Rectal smooth muscle tissue (tissue), 1 donor: Measurements from ENCODE around the gene CBY3.

ENCODE experiments used
- H3K27ac ChIP-seq: one replicate; pipeline ENCODE4 v1.7.0; 2013; ENCODE audit warnings: low read depth, low read length, inconsistent platforms
- H3K27me3 ChIP-seq: one replicate; pipeline ENCODE4 v1.7.0; 2013; ENCODE audit warnings: low read length; ENCODE audit not compliant: control insufficient read depth, insufficient read depth
- H3K36me3 ChIP-seq: one replicate; pipeline ENCODE4 v1.7.0; 2013; ENCODE audit warnings: low read length; ENCODE audit not compliant: control insufficient read depth, insufficient read depth
- H3K4me1 ChIP-seq: one replicate; pipeline ENCODE4 v1.7.0; 2013; ENCODE audit warnings: low read length; ENCODE audit not compliant: control insufficient read depth, insufficient read depth
- H3K4me3 ChIP-seq: one replicate; pipeline ENCODE4 v1.7.0; 2013; ENCODE audit warnings: low read length
- H3K9ac ChIP-seq: one replicate; pipeline ENCODE4 v1.7.0; 2013; ENCODE audit warnings: low read length

The CBY3 gene

GRCh38 chr5:179680780-179681401, at the start of gene CBY3:
CBY3 (minus strand) TSS chr5:179681034; CDS start chr5:179680918, 116 bp downstream.
- Histone ChIP-seq H3K27me3 (no peaks in the 10 kb centered on the region), H3K9ac (no peak within 1 kb of the TSS), H3K4me1 (peaks cover 7% of the 10 kb centered on the region), H3K36me3 (no peaks in the 10 kb centered on the region), H3K4me3 (no peak within 1 kb of the TSS), H3K27ac (no peak within 1 kb of the TSS)

- H3K27me3 ChIP-seq: no peaks in the 10 kb centered on the region
- peaks cover 21% of the 10 kb centered on the region for H3K36me3 ChIP-seq
- no peak overlapping the region for H3K4me3 ChIP-seq
- peaks cover 13% of the 10 kb centered on the region for H3K4me1 ChIP-seq
- no peak overlapping the region for H3K27ac ChIP-seq
- no peak overlapping the region for H3K9ac ChIP-seq
Observed at GRCh38 chr5:179730356-179730755, 49.5 kb upstream of the CBY3 start.

GRCh38 chr5:179729727-179730126, 48.9 kb upstream of the CBY3 start:
- H3K36me3 ChIP-seq: peaks cover 25% of the 10 kb centered on the region

GRCh38 chr5:179729303-179729702, 48.5 kb upstream of the CBY3 start:
- Histone ChIP-seq H3K4me3 (no peak overlapping the region), H3K36me3 (peaks cover 28% of the 10 kb centered on the region), H3K4me1 (peaks cover 9% of the 10 kb centered on the region), H3K9ac (no peak overlapping the region), H3K27me3 (no peaks in the 10 kb centered on the region), H3K27ac (no peak overlapping the region)

More at GRCh38 chr5:179729727-179730126, 48.9 kb upstream of the CBY3 start:
- Histone ChIP-seq H3K9ac (no peak overlapping the region), H3K4me3 (no peak overlapping the region), H3K27ac (no peak overlapping the region), H3K27me3 (no peaks in the 10 kb centered on the region), H3K4me1 (peaks cover 13% of the 10 kb centered on the region)

GRCh38 chr5:179727106-179727505, 46.3 kb upstream of the CBY3 start:
- H3K4me1 ChIP-seq: peaks cover 2% of the 10 kb centered on the region
- no peak overlapping the region for H3K4me3 ChIP-seq
- peaks cover 45% of the 10 kb centered on the region for H3K36me3 ChIP-seq
- no peaks in the 10 kb centered on the region for H3K27me3 ChIP-seq
- no peak overlapping the region for H3K9ac ChIP-seq
- H3K27ac ChIP-seq: no peak overlapping the region

- no peak overlapping the region for H3K4me3 ChIP-seq
- H3K27me3 ChIP-seq: no peaks in the 10 kb centered on the region
- no peaks in the 10 kb centered on the region for H3K4me1 ChIP-seq
- H3K27ac ChIP-seq: no peak overlapping the region
- H3K9ac ChIP-seq: no peak overlapping the region
- peaks cover 59% of the 10 kb centered on the region for H3K36me3 ChIP-seq
Observed at GRCh38 chr5:179724163-179724562, 43.3 kb upstream of the CBY3 start.

- Histone ChIP-seq H3K36me3 (peaks cover 51% of the 10 kb centered on the region), H3K4me1 (no peaks in the 10 kb centered on the region), H3K4me3 (no peak overlapping the region), H3K27ac (no peak overlapping the region), H3K9ac (no peak overlapping the region), H3K27me3 (no peaks in the 10 kb centered on the region)
Observed at GRCh38 chr5:179720222-179720621, 39.4 kb upstream of the CBY3 start.

- Histone ChIP-seq H3K9ac (no peak overlapping the region), H3K4me1 (no peaks in the 10 kb centered on the region), H3K4me3 (no peak overlapping the region), H3K27ac (no peak overlapping the region), H3K27me3 (no peaks in the 10 kb centered on the region), H3K36me3 (peaks cover 28% of the 10 kb centered on the region)
Observed at GRCh38 chr5:179716286-179716685, 35.5 kb upstream of the CBY3 start.

GRCh38 chr5:179700401-179700918, 19.6 kb upstream of the CBY3 start:
- peaks cover 14% of the 10 kb centered on the region for H3K4me1 ChIP-seq
- no peak overlapping the region for H3K27ac ChIP-seq

GRCh38 chr5:179699616-179700237, 18.9 kb upstream of the CBY3 start:
- Histone ChIP-seq H3K36me3 (no peaks in the 10 kb centered on the region), H3K4me1 (peaks cover 14% of the 10 kb centered on the region), H3K4me3 (peak overlapping the region; percentile 95), H3K27me3 (no peaks in the 10 kb centered on the region), H3K9ac (peak overlapping the region; percentile 96), H3K27ac (peak overlapping the region; percentile 96)

More at GRCh38 chr5:179700401-179700918, 19.6 kb upstream of the CBY3 start:
- no peaks in the 10 kb centered on the region for H3K36me3 ChIP-seq
- H3K9ac ChIP-seq: no peak overlapping the region
- peak overlapping the region; percentile 46 for H3K4me3 ChIP-seq
- no peaks in the 10 kb centered on the region for H3K27me3 ChIP-seq

- H3K36me3 ChIP-seq: no peaks in the 10 kb centered on the region
- peak within 1 kb of the TSS; percentile 95 for H3K4me3 ChIP-seq
- H3K4me1 ChIP-seq: peaks cover 14% of the 10 kb centered on the region
- peak within 1 kb of the TSS; percentile 96 for H3K27ac ChIP-seq
- H3K27me3 ChIP-seq: no peaks in the 10 kb centered on the region
- peak within 1 kb of the TSS; percentile 96 for H3K9ac ChIP-seq
Observed at GRCh38 chr5:179698935-179699615, 18.2 kb upstream of the CBY3 start, which contains the start of gene CANX. CANX (plus strand) TSS chr5:179698967; CDS start chr5:179705682, 6,715 bp downstream.
